ENCODE results near the gene PLA2G2F.
A peak's percentile ranks its signal among the peaks of the same experiment; 100 is the strongest.

PLA2G2F gene

GRCh38 chr1:20174937-20175666 lies 36.0 kb downstream of the PLA2G2F start:
- peak; percentile 61 for DNase-seq

GRCh38 chr1:20178634-20179370 lies 39.7 kb downstream of the PLA2G2F start:
- DNase-seq: no peak

GRCh38 chr1:20179371-20180128 lies 40.4 kb downstream of the PLA2G2F start:
- no peak for DNase-seq

- no peak for DNase-seq
Measured at GRCh38 chr1:20180129-20180843, 41.2 kb downstream of the PLA2G2F start.

GRCh38 chr1:20180844-20181207 lies 41.7 kb downstream of the PLA2G2F start:
- DNase-seq: no peak

GRCh38 chr1:20182415-20182814 lies 43.3 kb downstream of the PLA2G2F start:
- no peak for DNase-seq

GRCh38 chr1:20183035-20183434 lies 43.9 kb downstream of the PLA2G2F start:
- DNase-seq: no peak

GRCh38 chr1:20183616-20184271 lies 44.6 kb downstream of the PLA2G2F start:
- no peak for DNase-seq

GRCh38 chr1:20184481-20184900 lies 45.4 kb downstream of the PLA2G2F start:
- no peak for DNase-seq

GRCh38 chr1:20184997-20185833 lies 46.1 kb downstream of the PLA2G2F start:
- DNase-seq: no peak

GRCh38 chr1:20185834-20186782 lies 47.0 kb downstream of the PLA2G2F start, which contains the start of the genes PLA2G2C and UBXN10:
PLA2G2C (minus strand) TSS chr1:20186518; CDS start chr1:20177363, 9,155 bp downstream.
UBXN10 (plus strand) TSS chr1:20186096; CDS start chr1:20190562, 4,466 bp downstream.
- DNase-seq: no peak

GRCh38 chr1:20187103-20187812 lies 48.1 kb downstream of the PLA2G2F start:
- DNase-seq: no peak

GRCh38 chr1:20187813-20188454 lies 48.8 kb downstream of the PLA2G2F start:
- no peak for DNase-seq

GRCh38 chr1:20188455-20188817 lies 49.3 kb downstream of the PLA2G2F start:
- no peak for DNase-seq

- no peak for DNase-seq
Measured at GRCh38 chr1:20189664-20190063, 50.5 kb downstream of the PLA2G2F start.

GRCh38 chr1:20190256-20191160 lies 51.4 kb downstream of the PLA2G2F start:
- DNase-seq: no peak

GRCh38 chr1:20191266-20191825 lies 52.2 kb downstream of the PLA2G2F start:
- no peak for DNase-seq
